GM19239 (cell line): ENCODE results near the gene UCKL1.
"Not testable (repeated sequence)": the region's sequence is repeated elsewhere in the genome, so short reads cannot be mapped to it uniquely, and the experiment has no call there.

ENCODE experiments used
- DNase-seq: peaks from one replicate; pipeline ENCODE4 v3.0.0; 2011; ENCODE audit warnings: low spot score; ENCODE audit not compliant: insufficient read length
- FAIRE-seq: peaks from 2 replicates; lab custom pipeline; 2011; peaks lifted over from hg19 to GRCh38; lab: Jason Lieb, UNC

The UCKL1 gene

GRCh38 chr20:63929071-63929470 is 27.1 kb downstream of the UCKL1 start:
- FAIRE-seq = no peak
- DNase-seq = no peak

GRCh38 chr20:63926298-63926697 is 29.9 kb downstream of the UCKL1 start:
- FAIRE-seq (no peak), DNase-seq (no peak)

- FAIRE-seq (no peak), DNase-seq (no peak)
Observed at GRCh38 chr20:63924241-63924640, 32.0 kb downstream of the UCKL1 start.

GRCh38 chr20:63923651-63924050 is 32.6 kb downstream of the UCKL1 start:
- FAIRE-seq (no peak), DNase-seq (no peak)

GRCh38 chr20:63920226-63920625 is 36.0 kb downstream of the UCKL1 start:
- FAIRE-seq = no peak
- DNase-seq = no peak

GRCh38 chr20:63919130-63919529 is 37.1 kb downstream of the UCKL1 start:
- DNase-seq = no peak
- FAIRE-seq = no peak

GRCh38 chr20:63917811-63918210 is 38.4 kb downstream of the UCKL1 start:
- DNase-seq (no peak), FAIRE-seq (no peak)

GRCh38 chr20:63916371-63916939 is 39.8 kb downstream of the UCKL1 start:
- DNase-seq, FAIRE-seq: not testable (repeated sequence)

- FAIRE-seq (no peak), DNase-seq (no peak)
Observed at GRCh38 chr20:63915471-63915870, 40.7 kb downstream of the UCKL1 start.

GRCh38 chr20:63913768-63914167 is 42.4 kb downstream of the UCKL1 start:
- DNase-seq (no peak), FAIRE-seq (no peak)

- no peak for FAIRE-seq
- DNase-seq = no peak
Observed at GRCh38 chr20:63911176-63911575, 45.0 kb downstream of the UCKL1 start.

GRCh38 chr20:63908008-63908682 is 48.1 kb downstream of the UCKL1 start:
- FAIRE-seq (no peak), DNase-seq (no peak)

GRCh38 chr20:63903796-63904561 is 52.2 kb downstream of the UCKL1 start:
- FAIRE-seq = no peak

GRCh38 chr20:63900413-63900812 is 55.8 kb downstream of the UCKL1 start:
- DNase-seq = no peak
- no peak for FAIRE-seq

More at GRCh38 chr20:63903796-63904561, 52.2 kb downstream of the UCKL1 start:
- DNase-seq = no peak

- FAIRE-seq (no peak), DNase-seq (no peak)
Observed at GRCh38 chr20:63898882-63899558, 57.2 kb downstream of the UCKL1 start.

- DNase-seq (no peak), FAIRE-seq (no peak)
Observed at GRCh38 chr20:63897978-63898561, 58.1 kb downstream of the UCKL1 start.

GRCh38 chr20:63896264-63897105 is 59.7 kb downstream of the UCKL1 start:
- DNase-seq (peak; percentile 78), FAIRE-seq (peak; percentile 72)

GRCh38 chr20:63895952-63896263 is 60.3 kb downstream of the UCKL1 start:
- no peak for FAIRE-seq
- DNase-seq = no peak

GRCh38 chr20:63895202-63895951 is 60.8 kb downstream of the UCKL1 start:
- FAIRE-seq = peak; percentile 71
- no peak for DNase-seq
